ENCODE data around the gene SH3BGR.

- TF ChIP-seq CREB5 (CRISPR knock-in tag; IDR thresholded peaks at IDR 0.05; ENCODE audit: low read depth) (no peak), BACH2 (CRISPR knock-in tag; IDR thresholded peaks at IDR 0.05; ENCODE audit: borderline replicate concordance) (no peak), ARNTL (CRISPR knock-in tag; IDR thresholded peaks at IDR 0.05; ENCODE audit: borderline replicate concordance, low read depth) (no peak), TCF4 (CRISPR knock-in tag; IDR thresholded peaks at IDR 0.05; ENCODE audit: borderline replicate concordance) (no peak), GLIS3 (CRISPR knock-in tag; IDR thresholded peaks at IDR 0.05) (no peak), ZFP3 (CRISPR knock-in tag; IDR thresholded peaks at IDR 0.05) (no peak), SNAI2 (CRISPR knock-in tag; IDR thresholded peaks at IDR 0.05) (no peak), CSRNP3 (CRISPR knock-in tag; IDR thresholded peaks at IDR 0.05) (no peak), RARB (CRISPR knock-in tag; IDR thresholded peaks at IDR 0.05) (no peak), ZNF70 (CRISPR knock-in tag; IDR thresholded peaks at IDR 0.05) (no peak), PATZ1 (CRISPR knock-in tag; IDR thresholded peaks at IDR 0.05; ENCODE audit: borderline replicate concordance) (no peak), CSDC2 (CRISPR knock-in tag; IDR thresholded peaks at IDR 0.05) (no peak), PPARA (CRISPR knock-in tag; IDR thresholded peaks at IDR 0.05; ENCODE audit: borderline replicate concordance) (no peak)
Observed at GRCh38 chr21:39529026-39529425, 77.3 kb downstream of the SH3BGR start.
